ENCODE data around the gene MRPL9.

The MRPL9 gene

GRCh38 chr1:151715726-151716404 lies 47.4 kb downstream of the MRPL9 start:
- Histone ChIP-seq H3K27me3 (ENCODE audit: insufficient read depth, insufficient read length) (peaks cover 42% of the 10 kb centered on the region), H3K4me3 (ENCODE audit: insufficient read length, low read depth) (peak overlapping the region; percentile 42), H3K36me3 (ENCODE audit: insufficient read depth, insufficient read length, low read length) (no peaks in the 10 kb centered on the region), H3K9ac (ENCODE audit: insufficient read length, low read depth) (no peak overlapping the region), H3K4me1 (ENCODE audit: insufficient read depth, insufficient read length) (peaks cover 11% of the 10 kb centered on the region), H3K9me3 (ENCODE audit: insufficient read depth, low read length) (no peaks in the 10 kb centered on the region)
- TF ChIP-seq SUZ12 (IDR thresholded peaks at IDR 0.05; ENCODE audit: extremely low read depth, insufficient read depth, insufficient read length) (no peak), YY1 (IDR thresholded peaks at IDR 0.05; ENCODE audit: insufficient read depth, insufficient read length) (no peak), ZNF274 (IDR thresholded peaks at IDR 0.05; ENCODE audit: low read depth, low read length) (no peak)
- peak; percentile 30 for DNase-seq (ENCODE audit: low read depth, low spot score)

- H3K4me3 ChIP-seq (ENCODE audit: insufficient read length, low read depth), result no peak overlapping the region
- no peak for DNase-seq (ENCODE audit: low read depth, low spot score)
- peaks cover 34% of the 10 kb centered on the region for H3K27me3 ChIP-seq (ENCODE audit: insufficient read depth, insufficient read length)
- no peaks in the 10 kb centered on the region for H3K36me3 ChIP-seq (ENCODE audit: insufficient read depth, insufficient read length, low read length)
- H3K9me3 ChIP-seq (ENCODE audit: insufficient read depth, low read length), result no peaks in the 10 kb centered on the region
- H3K9ac ChIP-seq (ENCODE audit: insufficient read length, low read depth), result no peak overlapping the region
- no peak for TF ChIP-seq ZNF274 (IDR thresholded peaks at IDR 0.05; ENCODE audit: low read depth, low read length)
- no peak for TF ChIP-seq SUZ12 (IDR thresholded peaks at IDR 0.05; ENCODE audit: extremely low read depth, insufficient read depth, insufficient read length)
- peaks cover 12% of the 10 kb centered on the region for H3K4me1 ChIP-seq (ENCODE audit: insufficient read depth, insufficient read length)
Observed at GRCh38 chr1:151714820-151715725, 48.2 kb downstream of the MRPL9 start.

GRCh38 chr1:151713874-151714273 lies 49.4 kb downstream of the MRPL9 start:
- Histone ChIP-seq H3K4me3 (ENCODE audit: insufficient read length, low read depth) (no peak overlapping the region), H3K27me3 (ENCODE audit: insufficient read depth, insufficient read length) (peaks cover 22% of the 10 kb centered on the region), H3K36me3 (ENCODE audit: insufficient read depth, insufficient read length, low read length) (no peaks in the 10 kb centered on the region), H3K9ac (ENCODE audit: insufficient read length, low read depth) (no peak overlapping the region), H3K9me3 (ENCODE audit: insufficient read depth, low read length) (no peaks in the 10 kb centered on the region), H3K4me1 (ENCODE audit: insufficient read depth, insufficient read length) (peaks cover 12% of the 10 kb centered on the region)
- DNase-seq (ENCODE audit: low read depth, low spot score), result no peak
- TF ChIP-seq SUZ12 (IDR thresholded peaks at IDR 0.05; ENCODE audit: extremely low read depth, insufficient read depth, insufficient read length) (no peak), YY1 (IDR thresholded peaks at IDR 0.05; ENCODE audit: insufficient read depth, insufficient read length) (no peak), ZNF274 (IDR thresholded peaks at IDR 0.05; ENCODE audit: low read depth, low read length) (no peak)

GRCh38 chr1:151713044-151713443 lies 50.3 kb downstream of the MRPL9 start:
- Histone ChIP-seq H3K36me3 (ENCODE audit: insufficient read depth, insufficient read length, low read length) (no peaks in the 10 kb centered on the region), H3K9ac (ENCODE audit: insufficient read length, low read depth) (no peak overlapping the region), H3K4me1 (ENCODE audit: insufficient read depth, insufficient read length) (peaks cover 12% of the 10 kb centered on the region), H3K27me3 (ENCODE audit: insufficient read depth, insufficient read length) (peaks cover 14% of the 10 kb centered on the region), H3K4me3 (ENCODE audit: insufficient read length, low read depth) (no peak overlapping the region), H3K9me3 (ENCODE audit: insufficient read depth, low read length) (no peaks in the 10 kb centered on the region)
- no peak for DNase-seq (ENCODE audit: low read depth, low spot score)
- TF ChIP-seq YY1 (IDR thresholded peaks at IDR 0.05; ENCODE audit: insufficient read depth, insufficient read length), result no peak
- TF ChIP-seq ZNF274 (IDR thresholded peaks at IDR 0.05; ENCODE audit: low read depth, low read length), result no peak
- TF ChIP-seq SUZ12 (IDR thresholded peaks at IDR 0.05; ENCODE audit: extremely low read depth, insufficient read depth, insufficient read length), result no peak

- DNase-seq (ENCODE audit: low read depth, low spot score), result no peak
- Histone ChIP-seq H3K4me3 (ENCODE audit: insufficient read length, low read depth) (no peak overlapping the region), H3K36me3 (ENCODE audit: insufficient read depth, insufficient read length, low read length) (no peaks in the 10 kb centered on the region), H3K4me1 (ENCODE audit: insufficient read depth, insufficient read length) (peaks cover 10% of the 10 kb centered on the region), H3K27me3 (ENCODE audit: insufficient read depth, insufficient read length) (peaks cover 8% of the 10 kb centered on the region), H3K9ac (ENCODE audit: insufficient read length, low read depth) (no peak overlapping the region), H3K9me3 (ENCODE audit: insufficient read depth, low read length) (no peaks in the 10 kb centered on the region)
- TF ChIP-seq SUZ12 (IDR thresholded peaks at IDR 0.05; ENCODE audit: extremely low read depth, insufficient read depth, insufficient read length) (no peak), ZNF274 (IDR thresholded peaks at IDR 0.05; ENCODE audit: low read depth, low read length) (no peak), YY1 (IDR thresholded peaks at IDR 0.05; ENCODE audit: insufficient read depth, insufficient read length) (no peak)
Observed at GRCh38 chr1:151711951-151712350, 51.3 kb downstream of the MRPL9 start.

- Histone ChIP-seq H3K4me1 (ENCODE audit: insufficient read depth, insufficient read length) (peaks cover 8% of the 10 kb centered on the region), H3K27me3 (ENCODE audit: insufficient read depth, insufficient read length) (peaks cover 8% of the 10 kb centered on the region), H3K4me3 (ENCODE audit: insufficient read length, low read depth) (no peak overlapping the region), H3K9me3 (ENCODE audit: insufficient read depth, low read length) (no peaks in the 10 kb centered on the region), H3K36me3 (ENCODE audit: insufficient read depth, insufficient read length, low read length) (no peaks in the 10 kb centered on the region), H3K9ac (ENCODE audit: insufficient read length, low read depth) (no peak overlapping the region)
- no peak for TF ChIP-seq YY1 (IDR thresholded peaks at IDR 0.05; ENCODE audit: insufficient read depth, insufficient read length)
- DNase-seq (ENCODE audit: low read depth, low spot score), result no peak
Observed at GRCh38 chr1:151711044-151711800, 52.1 kb downstream of the MRPL9 start.

Measured in NT2/D1 (cell line).